HG03378 (cell line): Measurements from ENCODE around the gene DIRAS2.

Source experiments
- ATAC-seq: cut with Tn5 transposase; IDR thresholded peaks from one replicate; pipeline ENCODE4 v1.9.1; 2021; ENCODE audit warnings: mild to moderate bottlenecking, moderate library complexity; ENCODE audit not compliant: unreplicated experiment

Gene DIRAS2

GRCh38 chr9:90613502-90613901, 29.1 kb downstream of the DIRAS2 start:
- no peak for ATAC-seq

GRCh38 chr9:90612957-90613356, 29.7 kb downstream of the DIRAS2 start:
- ATAC-seq = no peak

DNA sequence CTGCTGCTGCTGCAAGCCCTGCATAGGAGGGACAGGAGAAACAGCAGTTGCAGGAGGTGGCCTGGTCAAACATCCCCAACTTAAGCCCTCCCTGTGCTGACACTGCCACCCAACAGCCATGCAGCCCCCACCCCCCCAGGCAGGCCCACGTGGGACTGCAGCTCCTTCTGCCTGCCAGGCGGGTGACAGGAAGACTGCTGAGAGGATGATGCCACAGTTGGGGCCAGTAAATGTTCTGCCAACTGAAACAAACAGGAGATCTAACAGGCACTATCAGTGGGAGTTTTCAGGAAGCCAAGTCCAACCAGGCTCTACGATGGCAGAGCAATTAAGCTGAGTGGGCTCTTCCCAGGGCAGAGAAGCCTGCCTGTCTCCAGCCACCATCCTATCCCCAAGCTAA, 31.1 kb downstream of the DIRAS2 start:
- no peak for ATAC-seq

- ATAC-seq = no peak
Observed at GRCh38 chr9:90611121-90611520, 31.5 kb downstream of the DIRAS2 start.

DNA sequence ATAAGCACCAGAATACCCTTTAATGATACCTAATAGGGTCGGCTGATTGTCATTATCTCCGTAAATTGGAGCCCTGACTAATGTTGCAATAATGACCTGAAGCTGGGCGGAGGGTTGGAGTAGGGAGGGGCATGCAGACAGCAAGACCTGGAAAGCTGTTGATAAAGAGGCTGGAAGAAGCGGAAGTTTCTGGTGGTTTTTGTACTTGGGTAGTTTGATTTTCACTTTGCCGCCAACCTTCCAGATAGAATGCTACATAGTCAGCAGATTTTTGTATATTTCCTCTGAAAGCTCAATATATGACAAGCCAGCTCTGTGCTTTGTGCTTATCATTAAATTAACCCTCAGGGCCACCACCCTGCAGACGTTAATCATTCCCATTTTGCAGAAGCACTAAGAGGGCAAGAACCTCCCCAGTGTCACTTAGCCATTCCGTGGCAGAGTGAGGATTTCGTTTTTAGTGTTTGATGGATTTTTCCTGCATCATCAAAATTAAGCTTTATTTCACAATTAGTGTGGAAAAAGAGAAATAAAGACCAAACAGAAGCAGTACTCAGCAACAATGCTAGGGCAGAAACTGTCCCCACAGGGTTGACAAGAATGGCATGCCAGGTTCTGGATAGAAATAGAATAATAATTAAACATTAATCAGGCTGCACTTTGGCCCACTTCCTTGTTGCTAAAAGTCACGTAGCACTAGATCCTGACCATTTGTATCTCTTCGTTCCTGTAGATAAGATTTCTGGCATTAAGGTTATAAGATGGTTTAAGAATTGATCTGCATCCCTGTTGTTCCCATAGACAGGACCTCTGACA, 34.7 kb downstream of the DIRAS2 start:
- no peak for ATAC-seq

- ATAC-seq = no peak
Observed at GRCh38 chr9:90600029-90600428, 42.6 kb downstream of the DIRAS2 start.

DNA sequence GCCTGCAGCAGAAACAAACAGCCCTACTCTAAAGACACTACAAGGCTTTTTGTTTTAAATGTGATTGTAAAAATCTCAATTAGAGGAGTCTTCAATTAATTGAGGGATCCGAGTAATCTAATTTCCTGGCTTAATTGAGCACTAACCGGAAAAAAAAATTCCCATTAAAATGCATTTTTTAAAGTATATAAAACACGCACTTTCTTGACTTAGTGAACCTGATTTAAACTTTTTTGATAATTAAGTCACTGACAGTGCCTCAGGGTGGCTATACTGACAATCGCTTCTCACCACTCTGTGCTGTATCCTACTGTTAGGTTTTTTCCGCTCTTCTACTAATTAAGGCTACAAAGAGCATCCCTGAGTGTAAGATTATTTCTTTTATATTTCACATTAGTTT, 44.4 kb downstream of the DIRAS2 start:
- no peak for ATAC-seq

GRCh38 chr9:90593646-90594045, 49.0 kb downstream of the DIRAS2 start:
- ATAC-seq = no peak

DNA sequence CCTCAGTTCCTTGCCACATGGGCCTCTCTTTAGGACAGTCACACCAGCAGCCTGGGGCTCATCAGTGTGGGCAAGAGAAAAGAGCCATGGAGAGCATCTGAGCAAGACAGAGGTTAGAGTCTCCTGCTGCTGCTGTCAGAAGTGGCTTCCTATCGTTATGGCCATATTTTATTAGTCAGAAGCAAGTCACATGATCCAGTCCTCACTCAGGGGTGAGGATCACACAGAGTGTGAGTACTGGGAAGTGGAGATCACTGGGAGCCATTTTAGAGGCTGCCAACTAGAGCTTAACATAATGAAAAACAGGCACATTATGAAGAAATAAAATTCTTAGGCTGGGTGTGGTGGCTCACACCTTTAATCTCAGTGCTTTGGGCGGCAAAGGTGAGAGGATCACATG, 62.0 kb downstream of the DIRAS2 start:
- no peak for ATAC-seq

GRCh38 chr9:90579181-90579580, 63.4 kb downstream of the DIRAS2 start:
- ATAC-seq = no peak

- no peak for ATAC-seq
Observed at GRCh38 chr9:90578126-90578815, 64.4 kb downstream of the DIRAS2 start.

- no peak for ATAC-seq
Observed at GRCh38 chr9:90569511-90569910, 73.1 kb downstream of the DIRAS2 start.

DNA sequence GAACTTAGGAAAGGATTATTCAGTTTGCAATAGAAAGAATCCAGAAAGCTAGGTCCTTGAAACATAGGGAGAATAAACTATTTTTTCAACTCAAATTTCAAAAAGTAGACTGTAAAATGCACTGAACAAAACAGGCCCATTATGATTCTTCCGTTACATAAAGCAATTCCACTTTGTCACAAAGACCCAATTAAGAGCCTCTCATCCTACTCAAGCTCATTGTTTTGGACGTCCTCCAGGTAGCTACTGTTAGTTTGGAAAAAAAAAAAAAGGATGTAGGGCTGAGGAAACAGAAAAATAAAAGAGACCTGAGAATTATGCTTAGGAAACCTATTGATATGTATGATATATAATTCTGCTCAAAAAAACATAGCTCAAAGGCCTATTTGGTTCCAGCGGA, 74.0 kb downstream of the DIRAS2 start:
- no peak for ATAC-seq

GRCh38 chr9:90562229-90562628, 80.4 kb downstream of the DIRAS2 start:
- ATAC-seq = no peak
